ENCODE data around the gene TMEM81.

TMEM81 gene

DNA sequence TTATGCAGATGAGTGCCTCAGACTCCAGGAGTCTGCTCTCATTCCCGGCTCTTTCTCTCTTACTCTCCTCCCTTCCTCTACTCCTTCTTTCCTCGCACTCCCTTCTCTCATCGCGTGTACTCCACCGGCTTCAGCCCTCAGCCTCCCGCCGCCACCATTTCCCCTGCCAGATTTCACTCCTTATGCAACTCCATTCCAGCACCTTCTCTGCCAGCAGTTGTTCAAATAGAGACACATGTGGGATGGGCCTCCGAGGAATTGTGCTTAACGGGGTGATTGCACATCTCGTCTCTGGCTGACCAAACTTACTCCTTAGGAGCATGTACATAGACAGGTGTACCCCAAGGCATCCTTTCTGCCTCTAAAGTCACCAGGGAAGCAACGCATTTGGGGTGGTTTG is 39.1 kb downstream of the TMEM81 start:
- TF ChIP-seq, protein P1, sequence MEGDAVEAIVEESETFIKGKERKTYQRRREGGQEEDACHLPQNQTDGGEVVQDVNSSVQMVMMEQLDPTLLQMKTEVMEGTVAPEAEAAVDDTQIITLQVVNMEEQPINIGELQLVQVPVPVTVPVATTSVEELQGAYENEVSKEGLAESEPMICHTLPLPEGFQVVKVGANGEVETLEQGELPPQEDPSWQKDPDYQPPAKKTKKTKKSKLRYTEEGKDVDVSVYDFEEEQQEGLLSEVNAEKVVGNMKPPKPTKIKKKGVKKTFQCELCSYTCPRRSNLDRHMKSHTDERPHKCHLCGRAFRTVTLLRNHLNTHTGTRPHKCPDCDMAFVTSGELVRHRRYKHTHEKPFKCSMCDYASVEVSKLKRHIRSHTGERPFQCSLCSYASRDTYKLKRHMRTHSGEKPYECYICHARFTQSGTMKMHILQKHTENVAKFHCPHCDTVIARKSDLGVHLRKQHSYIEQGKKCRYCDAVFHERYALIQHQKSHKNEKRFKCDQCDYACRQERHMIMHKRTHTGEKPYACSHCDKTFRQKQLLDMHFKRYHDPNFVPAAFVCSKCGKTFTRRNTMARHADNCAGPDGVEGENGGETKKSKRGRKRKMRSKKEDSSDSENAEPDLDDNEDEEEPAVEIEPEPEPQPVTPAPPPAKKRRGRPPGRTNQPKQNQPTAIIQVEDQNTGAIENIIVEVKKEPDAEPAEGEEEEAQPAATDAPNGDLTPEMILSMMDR (IDR thresholded peaks at IDR 0.05; ENCODE audit: extremely low read depth, missing control alignments), result no peak
- DNase-seq (ENCODE audit: low spot score), result no peak

DNA sequence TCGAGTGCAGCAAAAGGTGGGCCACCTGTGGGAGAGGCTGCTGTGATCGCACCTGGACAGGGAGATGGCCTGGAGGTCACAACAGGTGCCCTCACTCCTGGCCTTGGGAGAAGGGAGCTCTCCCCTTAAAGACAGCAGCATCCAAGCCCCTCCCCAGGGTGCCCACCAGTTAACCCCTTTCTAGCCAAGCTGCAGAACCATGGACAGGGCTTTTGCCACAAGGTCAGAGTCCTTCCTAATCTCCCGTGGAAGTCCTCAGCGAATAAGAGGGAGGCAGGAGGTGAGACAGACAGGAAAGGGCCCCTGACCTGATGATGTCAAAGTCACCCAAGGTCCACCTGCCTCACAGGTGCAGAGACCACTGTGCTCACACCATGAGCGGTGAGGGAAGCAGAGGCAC is 39.5 kb downstream of the TMEM81 start:
- TF ChIP-seq, protein P1 (IDR thresholded peaks at IDR 0.05; ENCODE audit: extremely low read depth, missing control alignments), result no peak
- DNase-seq (ENCODE audit: low spot score), result no peak

DNA sequence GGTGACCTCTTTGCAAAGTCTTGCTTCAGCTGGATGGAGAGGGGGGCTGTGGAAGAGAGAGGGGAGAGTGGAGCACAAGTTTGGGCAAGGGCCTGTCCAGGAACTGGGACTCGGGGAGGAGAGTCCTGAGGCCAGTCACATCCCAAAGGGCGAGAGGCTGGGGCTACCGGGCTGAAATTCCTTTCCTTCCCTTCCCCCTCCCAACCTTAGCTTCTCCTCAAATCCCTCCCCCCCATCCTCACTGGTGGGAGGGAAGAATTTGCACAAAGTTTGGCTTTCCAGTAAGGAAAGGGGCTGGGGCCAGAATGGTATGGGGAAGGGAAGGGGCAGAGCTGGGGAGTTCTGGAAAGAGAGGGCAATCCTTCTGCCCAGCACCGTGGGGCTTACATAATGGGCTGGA is 40.4 kb downstream of the TMEM81 start:
- DNase-seq (ENCODE audit: low spot score), result no peak
- TF ChIP-seq, protein P1 (IDR thresholded peaks at IDR 0.05; ENCODE audit: extremely low read depth, missing control alignments), result no peak

DNA sequence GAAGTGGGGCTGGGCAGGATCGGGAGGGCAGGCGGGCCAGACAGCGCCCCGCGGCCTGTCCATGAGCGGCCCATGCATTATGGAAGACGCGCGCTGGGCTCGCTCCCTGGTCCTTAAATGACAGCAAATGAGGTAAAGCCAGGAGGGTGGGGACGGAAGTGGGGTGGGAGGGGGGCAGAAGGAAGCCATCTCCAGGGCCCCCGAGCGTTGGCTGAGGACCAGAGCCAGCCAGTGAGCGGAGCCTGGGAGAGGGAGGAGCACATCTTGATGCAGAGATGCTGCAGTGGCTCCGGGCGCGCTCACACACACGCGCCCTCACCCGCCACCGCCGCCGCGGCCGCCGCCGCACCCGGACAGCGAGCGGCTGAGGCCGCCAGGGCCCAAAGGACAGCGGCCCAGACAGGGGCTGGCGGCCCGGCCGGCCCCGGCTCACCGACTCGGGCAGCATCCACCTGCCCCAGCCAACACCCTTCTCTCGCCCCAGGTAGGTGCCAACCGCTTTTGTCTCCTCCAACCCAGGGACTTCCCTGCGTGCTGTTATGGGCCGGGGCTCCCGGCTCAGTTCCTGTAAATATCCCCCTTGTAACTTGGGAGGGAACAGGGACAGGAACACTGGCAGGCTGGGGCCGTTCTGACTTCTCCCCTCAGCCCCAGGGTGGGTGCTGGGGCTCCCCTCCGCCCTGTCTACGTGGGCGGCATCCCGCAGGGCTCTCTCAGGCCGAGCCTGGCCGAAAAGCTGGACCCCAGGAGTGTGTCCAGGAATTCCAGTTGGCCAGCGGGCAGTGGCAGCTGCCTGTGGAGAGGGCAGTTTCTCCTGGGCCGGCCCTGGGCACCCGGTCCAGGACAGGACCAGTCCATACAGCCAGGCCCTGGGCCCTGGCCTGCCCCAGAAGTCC is 41.1 kb downstream of the TMEM81 start, which contains the start of gene CNTN2:
TSS of gene CNTN2 (plus strand) at position 302 of the 896 bp plus-strand sequence. CDS start 9,974 bp downstream, outside the sequence.
- DNase-seq (ENCODE audit: low spot score), result no peak
- TF ChIP-seq, protein P1 (IDR thresholded peaks at IDR 0.05; ENCODE audit: extremely low read depth, missing control alignments), result no peak

DNA sequence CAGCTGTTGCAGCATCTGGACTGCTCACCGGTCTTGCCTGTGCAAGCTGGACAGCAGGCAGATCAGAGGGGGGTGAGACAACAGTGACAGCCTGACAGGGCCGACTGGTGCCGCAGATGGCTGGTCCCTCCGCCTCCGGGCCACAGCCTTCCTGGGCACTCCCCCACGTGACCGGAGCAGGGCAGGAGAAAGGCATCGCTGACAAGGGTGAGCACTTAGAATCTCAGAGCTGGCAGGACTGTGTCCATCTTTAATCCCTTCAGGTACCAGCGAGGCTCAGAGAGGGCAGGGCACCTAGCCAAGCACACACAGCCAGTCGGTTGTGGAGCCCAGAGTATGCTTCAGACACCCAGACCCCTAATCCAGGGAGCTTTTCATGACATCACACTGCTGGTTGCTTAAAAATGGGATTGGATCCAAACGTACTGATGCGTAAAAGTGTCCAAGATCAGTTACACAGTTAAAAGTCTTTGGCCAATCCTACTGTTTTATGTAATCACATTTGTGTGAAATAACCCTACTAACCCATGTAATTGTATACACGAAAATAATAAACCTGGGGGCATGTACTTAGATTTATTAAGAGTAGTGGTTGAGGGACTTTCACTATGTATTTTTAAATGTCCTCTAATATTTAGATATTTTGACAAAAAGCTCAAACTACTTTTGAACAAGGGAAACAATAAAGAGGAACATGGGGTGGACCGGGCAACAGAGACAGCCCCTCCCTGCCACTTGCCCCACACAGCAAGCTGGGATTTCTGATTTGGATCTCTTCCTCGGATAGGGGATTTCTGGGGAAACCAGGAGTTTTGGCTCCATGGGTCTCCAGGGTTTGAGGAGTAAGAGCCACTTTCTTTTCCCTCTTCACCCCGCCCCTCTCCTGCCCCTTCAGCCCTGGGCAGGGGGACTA is 42.0 kb downstream of the TMEM81 start:
- no peak for DNase-seq (ENCODE audit: low spot score)
- TF ChIP-seq, protein P1 (IDR thresholded peaks at IDR 0.05; ENCODE audit: extremely low read depth, missing control alignments), result no peak

DNA sequence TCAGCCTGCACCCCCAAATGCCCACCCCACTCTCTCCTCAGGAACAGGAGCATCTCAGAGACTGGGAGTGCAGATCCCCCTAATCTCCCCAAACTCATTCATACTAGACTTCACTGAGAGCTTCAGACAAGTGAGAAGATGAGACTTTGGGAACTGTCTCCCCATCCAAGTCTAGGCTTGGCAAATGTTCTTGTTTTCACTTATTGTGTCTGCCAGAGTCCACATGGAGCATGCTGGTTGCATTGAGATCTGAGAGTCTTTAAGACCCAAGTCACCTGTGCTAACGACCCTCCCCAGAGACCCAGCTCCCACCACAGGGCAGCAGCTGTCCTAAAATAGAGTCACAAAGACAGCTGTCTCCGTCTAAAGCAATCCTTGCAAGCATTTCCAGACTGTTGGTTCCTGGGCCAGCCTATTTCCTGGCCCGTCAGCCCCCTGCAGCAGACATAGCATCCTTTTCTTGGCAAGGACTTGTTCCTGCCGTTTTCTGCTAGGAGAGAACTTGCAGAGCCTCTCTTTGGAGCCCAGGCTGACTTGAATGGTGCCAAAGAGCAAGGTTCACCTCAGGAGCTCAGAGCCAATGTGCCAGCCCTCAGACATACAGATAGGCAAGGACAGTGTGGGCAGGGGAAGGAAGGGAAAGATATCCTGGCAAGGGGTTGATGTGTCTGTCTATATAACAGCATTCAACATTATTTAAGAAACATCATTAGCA is 43.1 kb downstream of the TMEM81 start:
- TF ChIP-seq, protein P1 (IDR thresholded peaks at IDR 0.05; ENCODE audit: extremely low read depth, missing control alignments), result no peak
- no peak for DNase-seq (ENCODE audit: low spot score)
